MCF 10A (cell line): ENCODE results near the gene SCUBE3. TPM values are rescaled to one million over a fixed set of nuclear protein-coding genes. Genes with fewer than 3 reads are reported as not detected.

Experiments used
- BruUV-seq: library from RNA; stranded (reverse); fragments of 400-500 nt; replicated peaks from 2 replicates; lab custom pipeline; 2021; lab: Mats Ljungman, UMichigan
- CTCF ChIA-PET: fragments of 300-600 bp; sonication (Branson Sonifier 250); formaldehyde crosslinking; extraction: SDS; loops from one replicate; lab custom pipeline; 2021; ENCODE audit warnings: antibody characterized with exemption, inconsistent platforms; lab: Yijun Ruan, JAX
- POLR2A ChIA-PET: fragments of 300-600, 350-650 bp; sonication (Branson Sonifier 250); formaldehyde crosslinking; extraction: SDS; loops from one replicate; lab custom pipeline; 2020; ENCODE audit warnings: antibody characterized with exemption, inconsistent platforms; lab: Yijun Ruan, JAX
- DNase-seq: peaks from one replicate; pipeline ENCODE4 v3.0.0-alpha.2; 2018; ENCODE audit not compliant: unreplicated experiment
- H3K27ac Mint-ChIP-seq: one replicate; pipeline ENCODE4 v1.8.0; 2022; ENCODE audit warnings: mild to moderate bottlenecking, low read depth, mixed read lengths; ENCODE audit not compliant: unreplicated experiment
- H3K27me3 Mint-ChIP-seq: one replicate; pipeline ENCODE4 v1.8.0; 2022; ENCODE audit warnings: mixed read lengths; ENCODE audit not compliant: insufficient read depth, unreplicated experiment
- H3K36me3 Mint-ChIP-seq: one replicate; pipeline ENCODE4 v1.8.0; 2022; ENCODE audit warnings: mild to moderate bottlenecking, moderate library complexity, mixed read lengths; ENCODE audit not compliant: insufficient read depth, unreplicated experiment
- H3K4me1 Mint-ChIP-seq: one replicate; pipeline ENCODE4 v1.8.0; 2022; ENCODE audit warnings: mixed read lengths; ENCODE audit not compliant: insufficient read depth, unreplicated experiment
- H3K4me3 Mint-ChIP-seq: one replicate; pipeline ENCODE4 v1.8.0; 2022; ENCODE audit warnings: mild to moderate bottlenecking, moderate library complexity, mixed read lengths; ENCODE audit not compliant: unreplicated experiment
- H3K9me3 Mint-ChIP-seq: one replicate; pipeline ENCODE4 v1.8.0; 2022; ENCODE audit warnings: mixed read lengths; ENCODE audit not compliant: unreplicated experiment
- intact Hi-C: fragments of 100-400 bp; cut with micrococcal nuclease; formaldehyde crosslinking; loops from 2 replicates; pipeline ENCODE4 v1.14.1; 2022
- total RNA-seq: library from RNA; stranded (reverse); gene quantifications from 2 replicates; pipeline ENCODE4 v1.2.3, GENCODE V29; 2022
- TF ChIP-seq, protein P1 (sequence below): fragments of 200-600 bp; IDR thresholded peaks from one replicate; pipeline ENCODE4 v1.8.0; 2022; ENCODE audit warnings: antibody characterized with exemption, mild to moderate bottlenecking; ENCODE audit not compliant: unreplicated experiment

Gene SCUBE3
- total RNA-seq, 1 experiment from 2014 or later, result not detected

GRCh38 chr6:35194390-35194789, 19.4 kb upstream of the SCUBE3 start:
- CTCF ChIA-PET, result interaction anchor here (0.8 to 1.3 kb wide), 3 partner anchors 11 to 35 kb away, joined by 3 to 4 read pairs (median 3); no protein-coding TSS in a partner anchor
- POLR2A ChIA-PET, result interaction anchor here (0.6 kb wide), 1 partner anchor 87 kb away, joined by 3 read pairs; no protein-coding TSS in a partner anchor

GRCh38 chr6:35195120-35195780, 18.5 kb upstream of the SCUBE3 start:
- H3K4me3 Mint-ChIP-seq, result no peak overlapping the region
- BruUV-seq, result no TSS peak
- TF ChIP-seq, protein P1, sequence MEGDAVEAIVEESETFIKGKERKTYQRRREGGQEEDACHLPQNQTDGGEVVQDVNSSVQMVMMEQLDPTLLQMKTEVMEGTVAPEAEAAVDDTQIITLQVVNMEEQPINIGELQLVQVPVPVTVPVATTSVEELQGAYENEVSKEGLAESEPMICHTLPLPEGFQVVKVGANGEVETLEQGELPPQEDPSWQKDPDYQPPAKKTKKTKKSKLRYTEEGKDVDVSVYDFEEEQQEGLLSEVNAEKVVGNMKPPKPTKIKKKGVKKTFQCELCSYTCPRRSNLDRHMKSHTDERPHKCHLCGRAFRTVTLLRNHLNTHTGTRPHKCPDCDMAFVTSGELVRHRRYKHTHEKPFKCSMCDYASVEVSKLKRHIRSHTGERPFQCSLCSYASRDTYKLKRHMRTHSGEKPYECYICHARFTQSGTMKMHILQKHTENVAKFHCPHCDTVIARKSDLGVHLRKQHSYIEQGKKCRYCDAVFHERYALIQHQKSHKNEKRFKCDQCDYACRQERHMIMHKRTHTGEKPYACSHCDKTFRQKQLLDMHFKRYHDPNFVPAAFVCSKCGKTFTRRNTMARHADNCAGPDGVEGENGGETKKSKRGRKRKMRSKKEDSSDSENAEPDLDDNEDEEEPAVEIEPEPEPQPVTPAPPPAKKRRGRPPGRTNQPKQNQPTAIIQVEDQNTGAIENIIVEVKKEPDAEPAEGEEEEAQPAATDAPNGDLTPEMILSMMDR, result no peak
- peaks cover 7% of the 10 kb centered on the region for H3K36me3 Mint-ChIP-seq
- intact Hi-C loops, result no loop called here
- DNase-seq, result peak; percentile 52
- H3K27ac Mint-ChIP-seq, result no peak overlapping the region
- ChIA-PET POLR2A (interaction anchor here (0.7 kb wide), 1 partner anchor 438 kb away, joined by 3 read pairs; the partner anchor contains the start of gene SNRPC), CTCF (interaction anchor here (0.8 to 1.3 kb wide), 3 partner anchors 10 to 34 kb away, joined by 3 to 4 read pairs (median 3); no protein-coding TSS in a partner anchor)
- H3K4me1 Mint-ChIP-seq, result peaks cover 8% of the 10 kb centered on the region
- no peaks in the 10 kb centered on the region for H3K9me3 Mint-ChIP-seq
- no peaks in the 10 kb centered on the region for H3K27me3 Mint-ChIP-seq

More at GRCh38 chr6:35194390-35194789, 19.4 kb upstream of the SCUBE3 start:
- Mint-ChIP-seq H3K36me3 (peaks cover 7% of the 10 kb centered on the region), H3K4me1 (peaks cover 8% of the 10 kb centered on the region), H3K27ac (peak overlapping the region; percentile 55), H3K4me3 (no peak overlapping the region), H3K9me3 (no peaks in the 10 kb centered on the region), H3K27me3 (no peaks in the 10 kb centered on the region)
- no peak for DNase-seq
- no TSS peak for BruUV-seq
- TF ChIP-seq, protein P1, result no peak
- intact Hi-C loops, result no loop called here

DNA sequence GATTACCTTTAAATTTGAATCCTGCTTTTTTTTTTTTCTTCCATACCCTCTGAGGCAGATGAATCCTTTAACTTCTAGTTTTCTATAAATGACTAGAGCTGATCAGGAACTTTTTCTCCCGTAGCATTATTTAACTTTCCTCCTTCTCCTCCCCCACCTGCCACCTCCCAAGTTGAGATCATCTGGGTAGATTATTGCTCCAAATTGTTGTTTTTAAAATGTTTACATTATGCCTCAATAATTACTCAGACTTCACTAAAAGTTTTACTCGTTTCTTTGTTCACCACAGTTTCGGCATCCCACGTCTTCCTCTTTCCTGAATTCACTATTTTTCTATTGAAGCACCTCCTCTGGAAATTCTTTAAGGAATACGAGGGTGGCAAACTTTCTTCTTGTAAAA, 16.6 kb upstream of the SCUBE3 start:
- Mint-ChIP-seq H3K27ac (no peak overlapping the region), H3K9me3 (no peaks in the 10 kb centered on the region), H3K4me1 (peaks cover 8% of the 10 kb centered on the region), H3K36me3 (no peaks in the 10 kb centered on the region), H3K4me3 (no peak overlapping the region), H3K27me3 (no peaks in the 10 kb centered on the region)
- intact Hi-C loops, result no loop called here
- TF ChIP-seq, protein P1, result no peak
- POLR2A ChIA-PET, result interaction anchor here (1.5 kb wide), 1 partner anchor 11 kb away, joined by 3 read pairs; no protein-coding TSS in a partner anchor
- no TSS peak for BruUV-seq
- CTCF ChIA-PET, result interaction anchor here (0.7 to 14.8 kb wide), 3 partner anchors 9 to 57 kb away, joined by 3 to 171 read pairs (median 4); no protein-coding TSS in a partner anchor
- peak; percentile 26 for DNase-seq

DNA sequence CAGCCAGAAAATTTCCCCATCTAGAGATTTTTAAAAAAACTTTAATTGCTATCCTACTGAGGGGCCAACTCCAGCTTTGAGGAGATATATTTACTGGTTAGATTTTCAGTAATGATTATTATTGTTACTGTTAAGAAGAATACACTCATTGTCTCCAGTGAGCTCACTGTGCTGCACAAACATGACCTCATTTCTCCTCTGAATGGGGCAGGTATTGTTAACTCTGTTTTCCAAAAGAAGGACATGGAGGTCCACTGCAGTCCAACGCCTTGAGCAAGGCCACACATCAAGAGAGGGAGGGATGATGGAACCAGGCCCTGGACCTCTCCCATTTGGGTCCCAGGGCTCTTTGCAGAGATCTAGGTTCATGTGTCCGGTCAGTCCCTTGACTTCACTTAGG, 13.9 kb upstream of the SCUBE3 start:
- no peak overlapping the region for H3K27ac Mint-ChIP-seq
- H3K4me1 Mint-ChIP-seq, result peaks cover 8% of the 10 kb centered on the region
- H3K9me3 Mint-ChIP-seq, result no peaks in the 10 kb centered on the region
- intact Hi-C loops, result no loop called here
- TF ChIP-seq, protein P1, result no peak
- CTCF ChIA-PET, result interaction anchor here (0.6 to 14.8 kb wide), 3 partner anchors 12 to 52 kb away, joined by 3 to 171 read pairs (median 5); no protein-coding TSS in a partner anchor
- POLR2A ChIA-PET, result interaction anchor here (0.7 to 1.2 kb wide), 2 partner anchors 14 to 53 kb away, joined by 4 read pairs; no protein-coding TSS in a partner anchor
- H3K4me3 Mint-ChIP-seq, result no peak overlapping the region
- no TSS peak for BruUV-seq
- DNase-seq, result no peak
- H3K27me3 Mint-ChIP-seq, result peaks cover 12% of the 10 kb centered on the region
- no peaks in the 10 kb centered on the region for H3K36me3 Mint-ChIP-seq
